ENCODE measurements around the gene PERM1.
"Not testable (repeated sequence)": the region's sequence is repeated elsewhere in the genome, so short reads cannot be mapped to it uniquely, and the experiment has no call there.

PERM1 gene

GRCh38 chr1:1014799-1015681 is 33.1 kb upstream of the PERM1 start:
- DNase-seq, result no peak

DNA sequence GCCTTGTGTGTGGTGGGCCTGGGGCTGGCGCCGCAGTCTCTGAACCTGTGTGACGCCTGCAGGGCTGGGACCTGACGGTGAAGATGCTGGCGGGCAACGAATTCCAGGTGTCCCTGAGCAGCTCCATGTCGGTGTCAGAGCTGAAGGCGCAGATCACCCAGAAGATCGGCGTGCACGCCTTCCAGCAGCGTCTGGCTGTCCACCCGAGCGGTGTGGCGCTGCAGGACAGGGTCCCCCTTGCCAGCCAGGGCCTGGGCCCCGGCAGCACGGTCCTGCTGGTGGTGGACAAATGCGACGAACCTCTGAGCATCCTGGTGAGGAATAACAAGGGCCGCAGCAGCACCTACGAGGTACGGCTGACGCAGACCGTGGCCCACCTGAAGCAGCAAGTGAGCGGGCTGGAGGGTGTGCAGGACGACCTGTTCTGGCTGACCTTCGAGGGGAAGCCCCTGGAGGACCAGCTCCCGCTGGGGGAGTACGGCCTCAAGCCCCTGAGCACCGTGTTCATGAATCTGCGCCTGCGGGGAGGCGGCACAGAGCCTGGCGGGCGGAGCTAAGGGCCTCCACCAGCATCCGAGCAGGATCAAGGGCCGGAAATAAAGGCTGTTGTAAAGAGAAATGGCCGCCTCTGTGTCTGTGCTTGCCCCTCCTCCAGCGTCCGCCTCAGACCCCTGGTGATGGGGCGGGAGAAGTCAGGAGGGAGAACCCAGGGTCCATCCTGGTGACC is 32.2 kb upstream of the PERM1 start:
- DNase-seq, result no peak

- no peak for DNase-seq
These were observed 31.4 kb upstream of the PERM1 start, which contains the start of gene ISG15 for GRCh38 chr1:1013105-1013921. TSS of gene ISG15 (plus strand) at chr1:1013497. CDS start at chr1:1013574, 77 bp downstream.

- not testable (repeated sequence) for DNase-seq
These were observed 30.8 kb upstream of the PERM1 start for GRCh38 chr1:1012736-1013104.

DNA sequence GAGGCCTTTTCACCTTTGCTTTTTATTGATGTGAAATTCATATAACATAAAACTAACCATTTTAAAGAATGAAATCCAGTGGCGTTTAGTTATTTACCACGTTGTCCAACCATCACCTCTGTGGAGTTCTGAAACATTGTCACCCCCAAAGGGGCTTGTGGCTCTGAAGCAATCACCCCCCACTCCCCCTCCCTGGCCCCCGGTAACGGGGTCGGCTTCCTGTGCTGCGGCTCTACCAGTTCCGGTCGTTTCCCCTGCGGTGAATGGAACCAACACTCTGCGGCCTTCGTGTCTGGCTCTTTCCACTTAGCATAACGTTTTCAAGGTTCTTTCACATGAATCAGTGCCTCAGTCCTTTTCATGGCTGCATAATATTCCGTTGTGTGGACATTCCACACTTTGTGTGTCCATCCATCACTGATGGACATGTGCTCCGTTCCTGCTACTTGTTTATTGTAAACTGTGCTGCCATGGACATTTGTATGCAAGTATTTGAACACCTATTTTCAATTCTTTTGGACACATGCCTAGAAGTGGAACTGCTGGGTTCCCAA is 29.6 kb upstream of the PERM1 start:
- no peak for DNase-seq

DNA sequence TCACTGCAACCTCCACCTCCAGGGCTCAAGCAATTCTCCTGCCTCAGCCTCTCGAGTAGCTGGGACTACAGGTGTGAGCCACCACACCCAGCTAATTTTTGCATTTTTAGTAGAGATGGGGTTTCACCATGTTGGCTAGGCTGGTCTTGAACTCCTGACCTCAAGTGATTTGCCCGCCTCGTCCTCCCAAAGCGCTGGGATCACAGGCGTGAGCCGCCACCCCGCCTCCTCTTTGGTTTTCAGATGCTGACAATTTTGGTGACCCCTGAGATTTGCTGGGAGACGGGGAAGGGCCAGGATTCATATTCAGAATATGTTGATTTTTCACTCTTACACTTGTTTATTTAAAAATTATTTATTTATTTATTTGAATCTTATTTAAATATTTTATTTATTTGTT is 28.2 kb upstream of the PERM1 start:
- not testable (repeated sequence) for DNase-seq

DNA sequence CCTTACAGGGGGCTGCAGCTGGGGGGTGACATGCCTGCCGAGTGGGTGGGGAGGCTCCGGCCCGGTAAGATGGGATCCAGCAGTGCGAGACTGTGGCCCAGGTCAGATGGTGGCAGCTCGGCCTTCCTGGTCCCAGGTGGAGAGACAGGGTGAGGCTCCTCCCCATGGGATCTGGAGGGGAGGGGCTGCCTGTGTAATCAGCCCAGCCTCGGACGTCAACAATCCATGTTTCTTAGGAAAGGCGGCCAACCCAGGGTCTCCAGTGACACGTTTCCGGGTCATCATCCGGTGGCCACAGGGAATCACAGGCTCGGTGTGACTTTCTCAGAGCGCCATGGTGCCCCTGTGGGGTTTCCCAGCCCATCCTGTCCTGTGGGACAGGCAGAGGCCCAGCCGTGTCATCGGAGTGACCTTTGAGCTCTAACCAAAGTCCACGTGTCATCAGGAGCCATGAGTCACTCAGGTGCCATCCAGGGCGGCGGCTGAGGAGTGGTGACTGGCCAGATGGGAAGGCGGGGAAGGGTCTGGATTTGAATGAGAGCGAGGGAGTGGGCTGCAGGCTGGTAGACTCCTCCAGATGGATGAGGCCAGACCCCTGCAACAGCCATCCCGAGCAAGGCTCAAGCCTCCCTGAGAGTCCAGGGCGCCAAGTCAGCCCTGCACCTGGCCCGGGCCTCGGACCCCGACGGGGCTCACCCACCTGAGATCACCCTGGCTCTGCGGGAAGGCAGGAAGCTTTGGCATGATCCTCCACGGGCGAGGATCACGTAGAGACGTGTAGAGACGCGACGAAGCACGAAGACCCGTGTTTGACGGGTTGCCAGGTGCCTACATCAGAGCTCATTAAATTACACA is 24.6 kb upstream of the PERM1 start:
- no peak for DNase-seq

DNA sequence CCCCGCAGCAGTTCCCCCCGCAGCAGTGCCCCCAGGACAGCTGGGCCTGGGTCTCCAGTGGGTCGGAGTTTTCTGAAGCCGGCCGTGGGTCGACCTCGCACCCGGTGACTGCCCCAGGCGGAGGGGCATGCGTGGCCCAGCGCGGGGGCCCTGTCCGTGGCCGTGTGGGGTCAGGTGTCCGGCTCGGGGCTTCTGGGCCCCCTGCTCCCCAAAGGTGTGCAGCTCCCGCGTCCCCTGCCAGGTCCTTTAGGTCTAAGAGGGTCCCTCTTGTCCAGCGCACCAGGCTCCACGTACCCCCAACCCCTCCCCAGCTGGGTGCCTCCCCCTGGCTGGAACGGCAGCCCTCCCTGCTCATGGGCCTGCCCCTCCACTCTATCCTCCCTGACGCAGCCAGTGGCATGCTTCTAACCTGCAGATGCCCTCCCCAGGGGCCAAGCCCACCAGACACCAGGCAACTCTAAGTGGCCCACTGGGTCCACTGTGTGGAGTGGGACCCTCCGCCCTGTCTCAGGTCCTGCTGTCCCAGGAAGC is 23.9 kb upstream of the PERM1 start:
- no peak for DNase-seq

DNA sequence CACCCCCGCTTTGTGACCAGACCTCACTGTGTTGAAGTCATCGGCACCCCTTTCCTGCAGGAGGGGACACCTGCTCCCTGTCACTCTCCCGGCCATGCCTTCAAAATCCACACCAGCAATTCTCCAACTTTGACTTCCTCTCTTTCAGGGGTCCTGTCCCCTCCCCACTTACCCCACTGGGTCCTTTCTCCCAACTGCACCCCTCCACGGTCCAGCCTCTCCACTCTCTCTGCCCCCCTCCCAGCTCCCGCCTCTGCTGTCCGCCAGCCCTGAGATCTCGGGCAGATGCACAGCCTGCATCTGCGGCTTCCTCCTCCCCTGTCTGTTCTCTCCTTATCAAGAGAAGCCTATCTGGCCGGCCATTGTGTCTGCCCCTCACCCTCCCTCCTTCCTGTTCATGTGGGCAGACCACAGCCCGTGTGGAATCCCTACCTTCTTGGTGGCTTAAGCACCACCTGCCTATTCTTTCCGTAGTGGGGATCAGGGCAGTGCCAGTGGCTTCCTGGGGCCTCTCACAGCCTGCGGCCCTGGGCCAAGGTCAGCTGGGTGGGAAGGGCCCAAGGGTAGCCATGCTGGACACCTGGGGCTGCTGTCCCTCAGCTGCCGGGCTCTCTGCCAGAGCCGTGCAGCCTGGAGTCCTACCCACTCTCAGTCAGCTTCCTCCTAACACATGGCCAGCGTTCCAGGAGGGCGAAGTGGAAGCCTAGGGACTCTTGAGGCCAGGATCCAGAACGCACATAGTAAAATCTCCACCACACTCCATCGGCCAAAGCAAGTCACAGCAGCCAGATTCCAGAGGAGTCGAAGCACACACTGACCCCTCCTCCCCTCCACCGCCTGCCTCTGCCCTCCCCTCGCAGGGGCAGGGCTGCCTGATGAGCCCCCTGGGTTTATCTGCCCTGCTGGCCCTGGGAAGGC is 23.1 kb upstream of the PERM1 start:
- no peak for DNase-seq

- no peak for DNase-seq
These were observed 22.5 kb upstream of the PERM1 start for GRCh38 chr1:1004420-1004779.

- DNase-seq, result no peak
These were observed 21.9 kb upstream of the PERM1 start for GRCh38 chr1:1003618-1004419.

DNA sequence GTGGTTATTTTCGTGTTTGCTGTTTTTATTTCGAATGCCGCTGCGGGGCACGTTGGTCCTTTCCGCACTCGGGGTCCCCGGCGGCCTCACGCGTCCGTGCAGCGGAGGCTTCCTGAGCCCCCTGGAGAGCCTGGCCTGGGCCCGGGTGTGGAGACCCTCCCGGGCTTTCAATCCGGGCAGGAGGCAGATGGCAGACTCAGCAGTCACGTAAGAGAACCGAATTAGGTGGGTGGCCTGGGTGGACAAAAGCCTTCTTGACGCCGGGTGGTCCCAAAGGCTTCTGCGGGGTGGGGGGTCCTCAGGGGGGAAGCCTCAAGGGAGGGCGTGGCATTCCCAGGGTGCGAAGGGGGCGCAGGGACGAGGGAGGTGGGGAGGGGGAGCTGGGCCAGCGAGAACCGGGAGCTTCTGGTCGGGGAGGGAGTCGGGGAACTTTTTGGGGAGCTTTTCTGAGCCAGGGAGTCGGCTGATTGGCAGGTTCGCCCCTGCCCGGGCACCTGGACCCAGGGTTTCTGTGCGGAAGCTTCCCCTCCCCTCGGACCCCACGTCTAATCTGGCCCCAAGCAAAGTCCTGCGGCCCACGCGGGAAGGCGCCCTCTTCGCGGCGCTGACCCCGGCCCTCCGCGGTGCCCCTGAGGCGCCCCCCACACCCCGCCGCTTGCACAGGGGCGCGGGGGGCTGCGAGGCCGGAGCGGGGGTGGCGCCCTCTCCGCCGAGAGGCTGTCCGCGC is 19.3 kb upstream of the PERM1 start:
- no peak for DNase-seq

GRCh38 chr1:1000357-1001056 is 18.6 kb upstream of the PERM1 start:
- DNase-seq, result no peak

GRCh38 chr1:999725-1000356 is 17.9 kb upstream of the PERM1 start, which contains the start of gene HES4:
TSS of gene HES4 (minus strand) at chr1:1000097. CDS start at chr1:999973, 124 bp downstream.
- DNase-seq, result no peak

- DNase-seq, result no peak
These were observed 17.3 kb upstream of the PERM1 start for GRCh38 chr1:998995-999724.

DNA sequence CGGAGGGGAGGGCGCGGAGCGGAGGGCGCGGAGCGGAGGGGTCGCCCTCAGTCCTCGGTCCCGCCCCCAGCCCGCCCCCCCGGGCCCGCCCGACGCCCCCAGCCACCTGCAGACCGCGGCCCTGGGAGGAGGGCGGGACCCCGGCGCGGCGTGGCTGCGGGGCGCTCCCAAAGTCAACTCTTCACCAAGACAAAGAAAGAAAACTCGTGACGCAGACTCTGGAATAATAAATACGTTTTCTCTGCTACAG is 16.8 kb upstream of the PERM1 start:
- DNase-seq, result no peak

- no peak for DNase-seq
These were observed 16.3 kb upstream of the PERM1 start for GRCh38 chr1:997993-998744.

Data from NCI-H1092 (cell line).